LNCaP clone FGC (cell line): Measurements from ENCODE around the gene GON4L.
A peak's percentile ranks its signal among the peaks of the same experiment; 100 is the strongest.
"Not testable (repeated sequence)": the region's sequence is repeated elsewhere in the genome, so short reads cannot be mapped to it uniquely, and the experiment has no call there.

ENCODE experiments used
- DNase-seq: peaks from one replicate; pipeline ENCODE4 v3.0.0-alpha.2; 2011; ENCODE audit warnings: low read depth
- H3K4me3 ChIP-seq: 2 replicates; pipeline ENCODE4 v1.5.1; 2011; ENCODE audit warnings: mild to moderate bottlenecking, low read depth, low read length, control low read depth
- TF ChIP-seq, protein P1 (sequence below): IDR thresholded peaks from 2 replicates; pipeline ENCODE4 v1.5.1; 2012; ENCODE audit warnings: mild to moderate bottlenecking; ENCODE audit not compliant: control insufficient read depth, insufficient read depth; ENCODE audit errors: extremely low read depth

The GON4L gene

GRCh38 chr1:155794605-155795245 is 62.3 kb downstream of the GON4L start:
- H3K4me3 ChIP-seq, result no peak overlapping the region
- DNase-seq, result no peak
- TF ChIP-seq, protein P1, sequence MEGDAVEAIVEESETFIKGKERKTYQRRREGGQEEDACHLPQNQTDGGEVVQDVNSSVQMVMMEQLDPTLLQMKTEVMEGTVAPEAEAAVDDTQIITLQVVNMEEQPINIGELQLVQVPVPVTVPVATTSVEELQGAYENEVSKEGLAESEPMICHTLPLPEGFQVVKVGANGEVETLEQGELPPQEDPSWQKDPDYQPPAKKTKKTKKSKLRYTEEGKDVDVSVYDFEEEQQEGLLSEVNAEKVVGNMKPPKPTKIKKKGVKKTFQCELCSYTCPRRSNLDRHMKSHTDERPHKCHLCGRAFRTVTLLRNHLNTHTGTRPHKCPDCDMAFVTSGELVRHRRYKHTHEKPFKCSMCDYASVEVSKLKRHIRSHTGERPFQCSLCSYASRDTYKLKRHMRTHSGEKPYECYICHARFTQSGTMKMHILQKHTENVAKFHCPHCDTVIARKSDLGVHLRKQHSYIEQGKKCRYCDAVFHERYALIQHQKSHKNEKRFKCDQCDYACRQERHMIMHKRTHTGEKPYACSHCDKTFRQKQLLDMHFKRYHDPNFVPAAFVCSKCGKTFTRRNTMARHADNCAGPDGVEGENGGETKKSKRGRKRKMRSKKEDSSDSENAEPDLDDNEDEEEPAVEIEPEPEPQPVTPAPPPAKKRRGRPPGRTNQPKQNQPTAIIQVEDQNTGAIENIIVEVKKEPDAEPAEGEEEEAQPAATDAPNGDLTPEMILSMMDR, result no peak

- TF ChIP-seq, protein P1, result no peak
- no peak for DNase-seq
- no peak overlapping the region for H3K4me3 ChIP-seq
These were observed 63.8 kb downstream of the GON4L start for GRCh38 chr1:155793213-155793612.

GRCh38 chr1:155777582-155777981 is 79.4 kb downstream of the GON4L start:
- TF ChIP-seq, protein P1, result no peak

GRCh38 chr1:155776414-155776813 is 80.6 kb downstream of the GON4L start:
- TF ChIP-seq, protein P1, result no peak
- H3K4me3 ChIP-seq, result no peak overlapping the region
- no peak for DNase-seq

More at GRCh38 chr1:155777582-155777981, 79.4 kb downstream of the GON4L start:
- H3K4me3 ChIP-seq, result no peak overlapping the region
- no peak for DNase-seq

- H3K4me3 ChIP-seq, result no peak overlapping the region
- TF ChIP-seq, protein P1, result no peak
- peak; percentile 8 for DNase-seq
These were observed 83.8 kb downstream of the GON4L start for GRCh38 chr1:155773221-155773620.

DNA sequence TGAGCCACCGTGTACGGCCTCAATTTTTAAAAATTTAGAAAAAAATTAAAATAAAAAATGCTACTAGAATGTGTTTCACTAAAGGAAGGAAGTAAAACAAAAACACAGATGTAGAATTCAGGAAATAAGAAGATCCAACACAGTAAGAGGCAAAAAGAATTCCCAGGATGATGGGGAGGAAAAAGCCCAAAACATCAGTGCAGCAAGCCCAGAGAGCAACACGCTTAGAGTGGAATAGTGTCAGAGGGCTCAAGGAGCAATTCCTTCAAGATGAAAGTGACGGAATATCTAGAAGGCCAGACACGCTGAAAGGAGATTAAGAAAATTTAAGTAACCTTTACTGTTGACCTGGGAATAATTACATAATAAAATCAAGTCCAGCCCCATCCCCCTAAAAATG is 87.8 kb downstream of the GON4L start:
- no peak overlapping the region for H3K4me3 ChIP-seq
- TF ChIP-seq, protein P1, result no peak
- DNase-seq, result no peak

DNA sequence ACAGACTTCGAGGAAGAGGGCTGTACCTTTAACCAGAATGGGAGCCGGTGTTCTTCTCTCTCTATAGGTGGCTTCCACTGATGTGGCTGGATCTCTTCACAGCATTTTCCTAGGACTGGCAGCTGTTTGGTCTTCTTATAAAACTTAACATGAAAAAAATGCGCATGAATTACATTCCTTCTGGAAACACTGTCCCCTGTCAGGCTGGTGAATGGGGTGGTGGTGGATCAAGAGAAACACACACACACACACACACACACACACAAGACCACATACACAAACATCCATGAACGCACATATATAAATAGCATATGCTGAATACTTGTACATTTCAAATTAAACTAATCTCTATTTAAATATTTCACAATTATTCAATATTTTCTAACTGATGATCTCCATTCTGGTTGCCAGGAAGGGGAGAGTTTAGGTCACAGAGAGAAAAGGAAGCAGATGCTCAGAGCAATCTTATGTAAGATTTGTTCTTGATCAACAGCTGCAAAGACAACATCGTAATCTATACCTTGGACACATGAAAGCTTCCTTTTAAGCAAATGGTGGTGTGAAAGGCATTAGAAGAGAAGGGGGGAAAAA is 89.5 kb downstream of the GON4L start:
- DNase-seq, H3K4me3 ChIP-seq: not testable (repeated sequence)

DNA sequence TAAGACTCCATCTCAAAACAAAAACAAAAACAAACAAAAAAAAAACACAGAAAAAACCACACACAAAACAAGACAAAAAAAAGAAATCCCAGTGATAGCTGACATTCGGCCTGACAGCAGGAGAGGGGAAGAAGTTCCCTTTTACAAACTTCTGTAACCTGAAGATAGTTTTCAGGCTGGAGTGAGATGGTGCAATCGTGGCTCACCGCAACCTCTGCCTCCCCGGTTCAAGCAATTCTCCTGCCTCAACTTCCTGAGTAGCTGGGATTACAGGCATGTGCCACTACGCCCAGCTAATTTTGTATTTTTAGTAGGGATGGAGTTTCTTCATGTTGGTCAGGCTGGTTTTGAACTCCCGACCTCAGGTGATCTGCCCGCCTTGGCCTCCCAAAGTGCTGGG is 93.0 kb downstream of the GON4L start:
- DNase-seq, H3K4me3 ChIP-seq: not testable (repeated sequence)
